Measurements from ENCODE around the gene CMTM8. TPM values are rescaled to one million over a fixed set of nuclear protein-coding genes. Genes with fewer than 3 reads are reported as not detected.

CMTM8 gene
- total RNA-seq, 4 donors from 2014 or later, result 4.4 to 39.2 (median 7.4) TPM

GRCh38 chr3:32241100-32241499, 2.6 kb downstream of the CMTM8 start:
- WGBS, 2 donors (ENCODE audit: low coverage in 1 of 2), result 78 to 100% methylated on average over 2 to 4 of the region's 4 CpGs
- TF ChIP-seq EP300 (IDR thresholded peaks at IDR 0.05; ENCODE audit: low read depth) (no peak), POLR2AphosphoS5 (IDR thresholded peaks at IDR 0.05) (no peak), CTCF (IDR thresholded peaks at IDR 0.05) (no peak), POLR2A (IDR thresholded peaks at IDR 0.05) (no peak)
- Histone ChIP-seq H3K27ac (no peak overlapping the region), H3K36me3 (no peaks in the 10 kb centered on the region), H3K4me3 (no peak overlapping the region), H3K9me3 (no peaks in the 10 kb centered on the region), H3K27me3 (peaks cover 14% of the 10 kb centered on the region), H3K4me1 (peaks cover 5 to 22% (median 17%) of the 10 kb centered on the region in 4 donors)
- DNase-seq, result no peak
- in situ Hi-C loops (cut with MboI; ENCODE audit: low pct_ligation_motif_present in 1 of 4, low pct_unique_long_range_greater_than_20kb in 1 of 4, low sequenced_read_pairs in 3 of 4), result no loop called here
- intact Hi-C loops (cut with DNase I; ENCODE audit: low total_unique reads), result no loop called here

- peaks cover 5 to 16% (median 14%) of the 10 kb centered on the region in 4 donors for H3K4me1 ChIP-seq
- H3K36me3 ChIP-seq, result no peaks in the 10 kb centered on the region
- no peak overlapping the region for H3K4me3 ChIP-seq
- in situ Hi-C loops (cut with MboI; ENCODE audit: low pct_ligation_motif_present in 1 of 4, low pct_unique_long_range_greater_than_20kb in 1 of 4, low sequenced_read_pairs in 3 of 4) (no loop called here), intact Hi-C loops (cut with DNase I; ENCODE audit: low total_unique reads) (no loop called here)
- TF ChIP-seq POLR2A (IDR thresholded peaks at IDR 0.05), result no peak
- TF ChIP-seq POLR2AphosphoS5 (IDR thresholded peaks at IDR 0.05), result no peak
- no peak for TF ChIP-seq CTCF (IDR thresholded peaks at IDR 0.05)
- TF ChIP-seq EP300 (IDR thresholded peaks at IDR 0.05; ENCODE audit: low read depth), result no peak
- H3K9me3 ChIP-seq, result no peaks in the 10 kb centered on the region
- 81 to 92% methylated on average over 2 of the region's 2 CpGs for WGBS, 2 donors (ENCODE audit: low coverage in 1 of 2)
- no peaks in the 10 kb centered on the region for H3K27me3 ChIP-seq
- H3K27ac ChIP-seq, result no peak overlapping the region
- DNase-seq, result no peak
Observed at GRCh38 chr3:32243519-32243918, 5.0 kb downstream of the CMTM8 start.

- H3K27ac ChIP-seq, result no peak overlapping the region
Observed at GRCh38 chr3:32245200-32245599, 6.7 kb downstream of the CMTM8 start.

GRCh38 chr3:32246079-32246675, 7.7 kb downstream of the CMTM8 start:
- TF ChIP-seq EP300 (IDR thresholded peaks at IDR 0.05; ENCODE audit: low read depth), result no peak
- no peak for TF ChIP-seq CTCF (IDR thresholded peaks at IDR 0.05)
- no peak for TF ChIP-seq POLR2AphosphoS5 (IDR thresholded peaks at IDR 0.05)
- no peak for TF ChIP-seq POLR2A (IDR thresholded peaks at IDR 0.05)
- Histone ChIP-seq H3K4me3 (no peak overlapping the region), H3K27me3 (no peaks in the 10 kb centered on the region), H3K36me3 (no peaks in the 10 kb centered on the region), H3K4me1 (no peaks in the 10 kb centered on the region), H3K27ac (no peak overlapping the region), H3K9me3 (no peaks in the 10 kb centered on the region)
- in situ Hi-C loops (cut with MboI; ENCODE audit: low pct_ligation_motif_present in 1 of 4, low pct_unique_long_range_greater_than_20kb in 1 of 4, low sequenced_read_pairs in 3 of 4), result no loop called here
- no peak for DNase-seq
- WGBS, 2 donors (ENCODE audit: low coverage in 1 of 2), result 90 to 92% methylated on average over 2 to 4 of the region's 4 CpGs
- intact Hi-C loops (cut with DNase I; ENCODE audit: low total_unique reads), result no loop called here

More at GRCh38 chr3:32245200-32245599, 6.7 kb downstream of the CMTM8 start:
- WGBS, 2 donors (ENCODE audit: low coverage in 1 of 2), result 63% methylated on average over 2 of the region's 2 CpGs
- TF ChIP-seq POLR2A (IDR thresholded peaks at IDR 0.05), result no peak
- TF ChIP-seq CTCF (IDR thresholded peaks at IDR 0.05), result no peak
- TF ChIP-seq POLR2AphosphoS5 (IDR thresholded peaks at IDR 0.05), result no peak
- no peak for TF ChIP-seq EP300 (IDR thresholded peaks at IDR 0.05; ENCODE audit: low read depth)
- Histone ChIP-seq H3K4me1 (peaks cover 0 to 4% (median 2%) of the 10 kb centered on the region in 4 donors), H3K4me3 (no peak overlapping the region), H3K9me3 (no peaks in the 10 kb centered on the region), H3K27me3 (no peaks in the 10 kb centered on the region), H3K36me3 (no peaks in the 10 kb centered on the region)
- in situ Hi-C loops (cut with MboI; ENCODE audit: low pct_ligation_motif_present in 1 of 4, low pct_unique_long_range_greater_than_20kb in 1 of 4, low sequenced_read_pairs in 3 of 4), result no loop called here
- intact Hi-C loops (cut with DNase I; ENCODE audit: low total_unique reads), result no loop called here
- DNase-seq, result no peak
